Stimulated activated CD4-positive, alpha-beta T cell treated with anti-CD3 and anti-CD28 coated beads, Interleukin-15, amount 100 ng/mL, for 48 hours (primary cell): Measurements from ENCODE around the gene PRIM1.
"Not testable (repeated sequence)": the region's sequence is repeated elsewhere in the genome, so short reads cannot be mapped to it uniquely, and the experiment has no call there.

Source experiments
- DNase-seq, 2 donors: peaks; one replicate each; pipeline ENCODE4 v3.0.0-alpha.2; 2020; ENCODE audit warnings: low read depth in 2 of 2

Gene PRIM1

DNA sequence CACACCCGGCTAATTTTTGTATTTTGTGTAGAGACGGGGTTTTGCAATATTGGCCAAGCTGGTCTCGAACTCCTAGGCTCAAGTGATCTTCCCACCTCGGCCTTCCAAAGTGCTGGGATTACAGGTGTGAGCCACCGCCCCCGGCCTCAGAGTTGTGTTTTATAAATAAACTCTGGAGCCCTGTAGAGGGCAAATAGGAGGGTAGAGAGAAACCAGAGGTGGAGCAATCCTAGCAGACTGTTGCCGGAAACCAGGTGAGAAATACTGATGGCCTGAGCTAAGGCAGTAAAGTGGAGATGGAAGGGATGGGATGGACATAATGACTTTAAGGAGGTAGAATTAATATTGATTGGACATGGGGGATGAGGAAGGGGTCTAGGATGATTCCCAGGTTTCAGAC, 8.3 kb upstream of the PRIM1 start:
- DNase-seq, result no peak

DNA sequence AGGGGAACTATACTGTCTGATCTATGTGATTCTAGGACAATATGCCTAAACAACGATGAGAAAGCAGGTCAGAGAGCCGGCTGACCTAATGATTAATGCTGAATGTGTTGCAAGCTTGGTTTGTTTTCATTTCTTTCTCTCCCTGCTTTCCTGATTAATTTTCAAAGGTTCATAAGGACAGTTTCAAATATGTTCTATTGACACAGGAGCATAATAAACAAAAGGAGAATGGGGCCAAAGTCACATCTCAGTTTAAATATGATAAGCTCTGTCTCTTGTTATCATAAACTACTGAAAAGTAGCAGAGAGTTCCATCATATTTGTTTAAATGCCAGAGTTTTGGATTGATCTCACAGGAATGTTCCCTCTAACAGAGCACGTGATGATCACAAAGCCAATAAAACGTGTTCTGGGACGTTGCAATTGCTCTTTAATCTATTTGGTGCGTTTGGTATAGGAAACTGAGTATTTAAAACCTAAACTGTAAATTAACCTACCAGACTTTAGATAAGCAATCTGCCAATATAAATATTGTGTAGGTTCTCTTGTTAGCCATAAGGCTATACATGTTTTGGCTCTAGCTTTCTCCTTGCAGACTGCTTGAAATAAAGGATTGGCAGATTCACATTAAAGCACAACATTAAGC, 7.3 kb upstream of the PRIM1 start:
- DNase-seq, result no peak

DNA sequence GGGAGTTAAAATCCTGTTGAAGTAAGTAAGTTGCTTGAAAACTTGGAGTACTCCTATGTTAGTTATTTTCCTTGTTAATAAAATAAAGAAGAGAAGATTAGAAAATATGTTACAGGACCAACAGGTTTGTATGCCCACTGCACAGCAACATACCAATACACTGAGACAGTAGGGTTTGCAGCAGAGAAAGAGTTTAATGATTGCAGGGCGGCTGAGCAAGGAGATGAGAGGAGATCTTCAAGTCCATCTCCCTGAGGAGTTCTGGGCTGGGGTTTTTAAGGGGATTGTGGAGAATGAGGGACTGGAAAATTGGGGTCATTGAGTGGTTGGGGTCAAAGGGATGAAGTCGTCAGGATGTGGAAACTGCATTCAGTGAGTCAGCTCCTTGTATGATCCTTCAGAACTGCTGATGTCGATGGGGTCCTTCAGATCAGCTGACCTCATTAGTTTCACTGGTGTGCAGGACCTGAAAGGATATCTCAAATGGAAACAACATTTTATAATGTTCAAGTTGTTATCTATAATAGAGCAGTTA, 6.7 kb upstream of the PRIM1 start:
- no peak for DNase-seq

DNA sequence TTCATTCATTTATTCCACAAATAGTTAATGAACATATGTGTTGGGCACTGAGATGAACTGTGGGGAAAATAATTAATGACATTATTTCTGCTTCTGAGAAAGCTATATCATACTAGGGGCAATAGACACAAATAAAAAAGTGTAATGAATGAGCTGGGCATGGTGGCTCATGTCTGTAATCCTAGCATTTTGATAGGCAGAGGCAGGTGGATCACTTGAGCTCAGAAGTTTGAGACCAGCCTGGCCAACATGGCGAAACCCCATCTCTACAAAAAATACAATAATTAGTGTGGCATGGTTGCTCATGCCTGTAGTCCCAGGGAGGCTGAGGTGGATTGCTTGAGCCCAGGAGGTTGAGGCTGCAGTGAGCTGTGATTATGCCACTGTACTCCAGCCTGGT, 5.8 kb upstream of the PRIM1 start:
- not testable (repeated sequence) for DNase-seq

DNA sequence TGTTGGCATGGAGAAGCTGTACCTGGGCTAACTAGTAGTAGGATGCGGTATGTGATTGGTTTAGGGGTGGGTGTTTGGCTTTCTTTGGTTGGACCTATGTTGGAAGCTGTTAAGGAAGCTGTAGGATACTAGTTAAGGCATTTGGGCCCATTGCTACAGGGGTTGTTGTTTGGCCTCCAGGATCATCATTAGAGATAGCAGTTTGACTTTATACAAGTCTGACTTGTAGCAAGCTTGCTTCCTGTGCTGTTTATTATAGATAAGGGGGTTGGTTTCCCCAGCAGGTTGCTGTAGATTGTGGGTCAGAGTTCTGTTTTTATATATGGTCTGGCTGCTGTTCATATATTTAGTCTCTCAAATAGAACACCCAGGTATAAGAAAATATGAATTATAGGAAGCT, 1.4 kb upstream of the PRIM1 start:
- DNase-seq, result no peak

DNA sequence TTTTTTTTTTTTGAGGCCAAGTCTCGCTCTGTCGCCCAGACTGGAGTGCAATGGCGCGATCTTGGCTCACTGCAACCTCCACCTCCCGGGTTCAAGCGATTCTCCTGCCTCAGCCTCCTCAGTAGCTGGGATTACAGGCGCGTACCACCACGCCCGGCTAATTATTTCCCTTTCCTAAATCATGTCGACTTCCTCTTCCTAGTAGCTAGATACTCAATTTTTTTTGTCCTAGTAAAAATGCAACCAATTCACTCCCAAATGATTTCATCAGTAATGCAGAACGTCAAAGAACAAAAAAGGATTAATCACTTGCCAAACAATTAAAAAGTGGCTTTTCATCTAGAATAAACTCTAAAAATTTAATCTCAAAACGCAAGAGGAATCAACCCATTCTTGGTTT, 1.5 kb downstream of the PRIM1 start:
- not testable (repeated sequence) for DNase-seq

DNA sequence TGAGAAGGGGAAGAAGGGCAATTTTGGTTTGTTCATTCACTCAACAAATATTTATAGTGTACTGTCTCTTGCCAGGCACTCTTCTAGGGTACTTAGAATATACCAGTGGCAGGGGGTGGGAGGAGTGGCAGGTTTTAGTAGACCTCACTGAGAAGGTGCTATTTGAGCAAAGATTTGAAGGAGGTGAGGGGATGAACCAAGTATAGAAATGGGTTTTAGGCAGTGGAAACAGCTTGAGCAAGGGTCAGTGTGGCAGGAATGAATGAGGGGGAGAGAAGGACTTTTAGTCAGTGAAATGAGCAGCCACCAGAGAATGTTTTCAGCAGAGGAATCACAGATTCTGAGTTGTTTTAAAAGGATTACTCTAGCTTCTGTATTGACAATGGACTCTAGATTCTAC, 2.3 kb downstream of the PRIM1 start:
- DNase-seq, result no peak

DNA sequence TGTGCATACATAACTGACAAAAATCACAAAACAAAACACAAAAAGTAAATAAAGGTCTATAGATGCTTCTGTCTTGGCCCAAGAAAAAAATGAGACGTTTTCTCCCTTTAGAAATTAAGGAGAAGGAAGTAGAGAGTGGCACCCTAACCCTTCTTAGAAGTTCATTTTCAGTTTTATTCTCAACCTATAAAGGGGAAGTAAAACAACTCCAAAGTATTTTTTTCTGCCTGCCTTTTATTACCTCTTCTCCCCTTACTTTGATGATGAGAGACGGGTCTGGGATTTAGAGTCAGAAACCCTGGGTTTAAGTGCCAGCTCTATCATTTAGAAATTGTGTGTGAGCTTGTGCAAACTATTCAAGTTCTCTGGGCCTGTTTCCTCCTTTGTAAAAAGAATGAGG, 2.8 kb downstream of the PRIM1 start:
- DNase-seq, result no peak

DNA sequence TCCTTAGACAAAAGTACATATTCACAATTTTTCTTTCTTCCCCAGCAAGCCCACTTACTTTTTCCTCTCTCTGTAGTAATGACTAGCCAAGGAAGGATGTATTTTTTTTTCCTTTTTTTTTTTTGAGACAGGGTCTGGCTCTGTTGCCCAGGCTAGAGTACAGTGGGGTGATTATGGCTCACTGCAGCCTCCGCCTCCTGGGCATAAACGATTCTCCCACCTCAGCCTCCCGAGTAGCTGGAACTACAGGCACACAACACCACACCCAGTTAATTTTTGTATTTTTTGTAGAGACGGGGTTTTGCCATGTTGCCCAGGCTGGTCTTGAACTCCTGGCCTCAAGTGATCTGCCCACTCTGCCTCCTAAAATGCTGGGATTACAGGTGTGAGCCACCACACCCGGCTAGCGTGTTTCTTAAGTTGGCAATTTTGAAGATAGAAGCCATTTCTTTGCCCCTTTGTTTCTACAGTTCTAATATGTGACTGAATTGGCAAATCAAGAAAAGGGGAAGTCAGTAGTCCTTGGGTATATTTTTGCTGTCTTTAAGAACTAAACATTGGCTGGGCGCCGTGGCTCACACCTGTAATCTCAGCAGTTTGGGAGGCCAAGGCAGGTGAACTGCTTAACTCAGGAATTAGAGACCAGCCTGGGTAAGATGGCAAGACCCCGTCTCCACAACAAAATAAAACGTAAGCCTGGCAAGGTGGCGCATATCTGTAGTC, 23.8 kb downstream of the PRIM1 start:
- DNase-seq, result no peak

DNA sequence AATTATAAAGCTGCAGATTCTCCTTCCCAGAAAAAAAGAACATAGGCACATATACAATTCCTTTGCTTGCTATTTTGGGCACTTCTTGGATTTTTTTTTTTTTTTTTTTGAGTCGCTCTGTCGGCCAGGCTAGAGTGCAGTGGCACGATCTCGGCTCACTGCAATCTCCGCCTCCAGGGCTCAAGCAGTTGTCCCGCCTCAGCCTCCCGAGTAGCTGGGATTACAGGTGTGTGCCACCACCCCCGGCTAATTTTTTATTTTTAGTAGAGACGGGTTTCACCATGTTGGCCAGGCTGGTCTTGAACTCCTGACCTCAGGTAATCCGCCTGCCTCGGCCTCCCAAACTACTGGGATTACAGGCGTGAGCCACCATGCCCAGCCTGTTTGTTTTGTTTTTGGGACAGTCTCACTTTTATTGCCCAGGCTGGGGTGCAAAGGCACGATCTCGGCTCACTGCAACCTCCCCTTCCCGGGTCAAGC, 25.9 kb downstream of the PRIM1 start:
- not testable (repeated sequence) for DNase-seq

DNA sequence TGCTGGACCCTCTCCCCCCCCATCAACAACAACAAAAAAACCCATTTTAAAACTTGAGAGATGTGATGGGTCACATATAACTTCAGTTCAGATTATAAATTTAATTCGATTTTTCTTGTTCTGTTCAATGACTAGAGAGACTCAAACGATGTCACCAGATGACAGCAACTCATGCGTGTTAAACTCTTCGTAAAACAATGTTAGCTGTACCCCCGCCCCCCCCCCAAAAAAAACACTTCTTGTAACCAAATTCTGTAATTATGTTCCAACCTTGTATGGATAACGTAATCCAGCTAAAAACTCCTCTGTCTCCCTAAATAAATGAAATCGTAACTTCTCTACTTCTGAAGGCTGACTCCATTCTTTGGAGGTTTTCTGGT, 26.4 kb downstream of the PRIM1 start:
- no peak for DNase-seq

DNA sequence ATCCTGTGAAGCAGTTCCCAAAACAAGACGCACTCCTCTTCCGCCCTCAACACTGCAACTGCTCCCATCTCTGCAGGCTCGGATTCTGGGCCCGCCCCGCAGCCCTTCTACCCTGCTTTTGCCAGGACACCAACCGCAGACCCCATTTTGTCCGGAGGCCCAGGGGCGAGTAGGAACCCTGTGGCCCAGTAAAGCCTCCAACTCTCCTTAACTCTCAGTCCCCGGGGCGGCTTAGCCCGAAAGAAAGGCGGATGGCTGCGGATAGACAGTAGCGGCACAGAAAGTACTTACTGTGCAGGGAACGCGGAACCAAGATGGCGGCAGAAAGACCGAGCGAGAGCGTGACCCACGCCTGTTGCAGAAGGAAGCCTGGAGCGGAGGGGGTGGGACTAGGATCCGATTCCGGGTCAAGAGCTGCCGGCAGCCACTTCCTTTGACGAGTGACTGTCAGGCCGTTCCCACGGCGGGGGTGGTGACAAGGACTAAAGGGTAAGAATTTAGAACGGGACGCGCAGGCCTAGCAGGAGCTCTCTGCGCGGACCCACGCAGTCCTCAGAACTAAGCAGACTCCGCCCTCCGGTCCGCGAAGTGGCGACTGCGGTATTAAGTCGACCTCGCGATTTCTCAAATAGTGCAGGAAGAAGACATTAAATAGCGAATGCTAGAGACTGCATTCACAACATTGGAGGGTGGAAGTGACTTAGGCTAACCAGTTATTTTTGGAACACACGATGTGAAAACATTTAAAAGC, 27.0 kb downstream of the PRIM1 start, which contains the start of gene NACA:
Gene NACA, minus strand, starts transcription at position 328 of the 751 bp plus-strand sequence. CDS start 778 bp downstream, outside the sequence.
- DNase-seq, result peak; percentile 98 to 99

DNA sequence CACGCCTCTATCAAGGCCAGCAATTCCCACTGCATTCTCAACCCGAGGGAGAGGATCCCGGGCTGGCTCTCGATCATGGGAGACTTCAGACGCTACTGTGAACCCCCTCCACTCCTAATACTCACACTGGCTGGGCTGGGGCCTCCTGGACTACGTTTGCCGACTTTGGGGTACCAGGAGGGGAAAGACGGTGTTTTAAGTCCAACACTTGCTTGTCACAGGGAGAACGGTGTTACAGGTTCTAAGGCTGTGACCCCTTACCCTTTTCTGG, 27.5 kb downstream of the PRIM1 start:
- no peak for DNase-seq

DNA sequence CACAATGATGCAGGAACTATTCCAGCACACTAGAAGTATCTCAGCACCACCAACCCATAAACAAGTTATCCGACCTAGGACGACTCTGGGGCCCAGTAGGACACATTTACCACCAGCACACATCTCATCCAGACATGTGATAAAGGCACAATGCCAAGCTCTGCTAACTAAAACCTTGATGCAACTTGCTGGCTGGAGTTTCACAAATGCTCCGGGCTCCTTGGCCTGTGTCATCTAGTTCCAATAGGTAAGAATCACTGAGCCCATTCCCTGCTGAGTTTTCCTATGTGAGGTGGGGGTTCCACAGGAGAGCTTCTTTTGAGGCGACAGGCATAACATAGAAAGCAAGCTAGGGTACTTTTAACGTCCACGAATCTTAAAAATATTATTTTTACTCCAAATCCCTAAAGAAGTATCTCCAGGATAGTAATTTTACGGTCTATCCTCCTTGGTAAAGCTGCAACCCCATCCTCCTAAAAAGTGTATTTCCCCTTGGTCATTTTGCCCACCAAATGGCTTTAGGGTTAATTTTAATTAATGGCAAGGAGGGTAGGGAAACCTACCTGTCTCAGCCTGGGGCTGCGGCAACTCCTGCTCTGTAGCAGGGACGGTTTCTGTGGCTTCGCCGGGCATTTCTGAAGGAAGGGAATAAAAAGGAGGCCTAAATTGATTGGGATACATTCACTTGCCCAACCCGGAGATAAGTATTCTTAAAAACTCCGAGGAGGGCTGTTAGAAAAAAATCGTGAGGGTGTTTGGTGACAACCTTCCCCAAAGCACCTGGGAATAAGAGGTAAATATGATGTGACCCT, 28.0 kb downstream of the PRIM1 start:
- no peak for DNase-seq

DNA sequence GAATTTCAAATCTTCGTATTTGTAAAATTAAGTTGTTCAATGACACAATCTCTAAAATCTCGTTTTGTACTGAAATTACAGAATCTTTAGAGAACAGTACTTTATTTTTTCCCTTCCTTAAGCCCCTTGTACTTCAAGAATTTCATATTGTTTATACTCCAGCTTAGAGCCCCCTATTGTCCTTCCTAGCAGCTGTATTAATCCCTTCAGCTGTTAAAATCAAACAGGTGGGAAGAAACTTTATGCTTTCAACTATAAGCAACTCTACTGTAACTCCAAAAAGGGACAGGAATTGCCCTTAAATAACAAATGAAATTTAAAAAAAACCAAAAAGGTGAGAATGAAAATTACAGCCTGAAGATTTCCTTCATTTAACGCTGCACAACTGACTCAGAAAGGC, 28.8 kb downstream of the PRIM1 start:
- no peak for DNase-seq

DNA sequence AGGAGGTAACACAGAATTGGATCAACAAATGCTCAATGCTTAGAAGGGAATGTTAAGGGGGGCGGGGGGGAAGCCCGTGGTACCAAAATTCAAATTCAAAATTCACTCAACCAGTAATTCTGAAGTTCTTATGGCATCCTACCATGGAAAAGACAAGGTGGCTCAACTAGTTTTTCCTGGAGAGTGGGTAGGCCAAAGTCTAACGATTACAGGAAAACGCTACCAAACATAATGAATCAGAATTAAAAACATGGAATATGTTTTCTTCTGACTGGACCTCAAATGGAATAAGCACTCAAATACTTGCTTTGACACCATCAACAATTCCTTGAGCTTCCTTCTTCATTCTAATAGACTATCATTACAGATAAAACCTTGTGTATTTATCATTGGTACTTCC, 29.3 kb downstream of the PRIM1 start:
- DNase-seq, result no peak

DNA sequence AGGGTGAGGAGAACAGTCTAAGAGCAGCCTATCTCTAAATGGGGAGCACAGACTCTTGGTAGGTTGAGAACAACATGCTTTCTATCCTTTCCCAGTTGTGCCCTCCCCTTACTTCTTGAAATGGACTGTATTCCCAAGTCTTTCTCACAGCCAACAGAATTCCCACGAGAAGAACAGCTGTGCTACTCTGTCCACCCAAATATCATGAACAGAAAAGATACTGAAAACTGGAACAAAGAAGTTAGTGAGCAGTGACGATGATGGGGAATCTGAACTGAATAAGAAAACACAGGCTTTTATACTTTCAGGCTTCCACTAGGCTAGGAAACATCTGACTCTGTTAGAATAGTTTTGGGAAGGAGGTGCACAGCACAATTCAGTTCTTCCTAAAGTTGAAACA, 30.4 kb downstream of the PRIM1 start:
- DNase-seq, result no peak

DNA sequence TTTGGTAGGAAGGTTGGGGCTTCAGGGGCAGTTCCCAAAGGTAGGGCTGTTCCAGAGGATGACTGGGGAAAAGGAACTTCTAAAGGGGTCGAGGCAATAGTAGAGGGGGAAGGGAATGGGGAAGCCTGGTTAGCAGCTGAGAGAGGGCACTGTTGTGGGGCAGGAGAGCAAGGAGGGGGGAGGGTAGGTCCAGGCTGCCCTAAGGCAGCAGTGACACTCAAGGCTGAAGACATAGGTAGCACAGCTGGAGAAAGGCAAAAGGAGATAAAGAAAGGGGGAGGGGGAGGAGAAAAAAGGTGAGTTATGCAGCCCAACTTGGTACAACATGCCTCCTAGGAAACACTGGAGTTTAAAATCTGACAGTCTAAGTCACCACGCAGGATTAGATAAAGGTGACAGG, 30.9 kb downstream of the PRIM1 start:
- no peak for DNase-seq

DNA sequence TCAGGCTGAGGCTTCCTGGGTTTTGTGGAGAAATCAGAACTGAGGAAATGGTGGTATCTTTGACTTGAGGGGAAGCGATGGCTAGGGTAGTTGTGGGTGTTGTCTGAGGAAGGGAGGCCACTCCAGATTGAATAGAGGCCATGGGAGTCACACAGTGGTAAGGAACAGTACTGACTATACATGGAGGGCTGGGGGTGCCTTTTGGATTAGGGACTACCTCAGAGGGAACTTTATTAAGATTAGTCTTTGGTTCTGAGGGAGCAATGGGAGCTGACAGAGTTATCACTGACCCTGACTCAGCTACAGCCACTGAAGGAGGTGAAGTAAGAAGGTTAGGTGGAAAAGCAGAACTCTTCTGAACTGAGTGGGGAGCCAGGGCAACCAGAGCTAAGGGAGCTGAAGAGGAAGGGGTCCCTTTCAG, 31.4 kb downstream of the PRIM1 start:
- no peak for DNase-seq

DNA sequence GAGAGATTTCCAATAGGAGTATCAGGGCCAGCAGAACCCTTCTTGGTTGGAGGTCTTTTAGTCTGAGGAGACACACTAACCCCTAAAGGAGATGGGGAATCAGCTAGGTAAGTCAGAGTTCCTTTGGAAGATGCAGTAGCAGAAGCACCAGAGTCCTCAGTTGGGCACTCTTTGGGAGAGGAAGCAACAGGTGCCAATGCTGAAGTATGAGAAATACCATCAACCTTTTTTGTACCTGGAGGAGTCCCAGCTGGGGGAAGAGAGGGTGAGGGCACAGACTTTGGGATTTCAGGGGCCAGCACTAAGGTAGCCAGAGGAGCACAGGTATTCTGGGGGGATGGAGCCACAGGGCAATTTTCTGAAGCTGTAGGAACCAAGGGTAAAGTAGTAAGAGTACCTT, 33.1 kb downstream of the PRIM1 start:
- DNase-seq, result no peak

DNA sequence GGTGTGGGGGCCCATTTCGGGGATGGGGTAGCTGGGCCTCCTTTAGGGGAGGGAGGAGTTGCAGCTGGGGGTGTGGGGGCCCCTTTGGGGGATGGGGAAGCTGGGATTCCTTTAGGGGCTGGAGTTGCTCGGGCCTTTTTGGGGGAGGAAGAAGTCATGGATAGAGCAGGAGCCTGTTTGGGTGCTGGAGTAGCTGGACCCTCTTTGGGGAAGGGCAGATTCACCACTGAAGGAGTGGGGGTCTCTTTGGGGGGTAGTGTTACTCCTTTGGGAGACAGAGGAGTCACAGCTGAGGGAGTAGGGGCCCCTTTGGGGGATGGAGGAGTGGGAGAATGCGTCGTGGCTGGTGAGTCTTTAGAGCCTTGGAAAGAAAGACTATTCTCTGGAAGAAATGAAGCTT, 33.5 kb downstream of the PRIM1 start:
- DNase-seq, result no peak

DNA sequence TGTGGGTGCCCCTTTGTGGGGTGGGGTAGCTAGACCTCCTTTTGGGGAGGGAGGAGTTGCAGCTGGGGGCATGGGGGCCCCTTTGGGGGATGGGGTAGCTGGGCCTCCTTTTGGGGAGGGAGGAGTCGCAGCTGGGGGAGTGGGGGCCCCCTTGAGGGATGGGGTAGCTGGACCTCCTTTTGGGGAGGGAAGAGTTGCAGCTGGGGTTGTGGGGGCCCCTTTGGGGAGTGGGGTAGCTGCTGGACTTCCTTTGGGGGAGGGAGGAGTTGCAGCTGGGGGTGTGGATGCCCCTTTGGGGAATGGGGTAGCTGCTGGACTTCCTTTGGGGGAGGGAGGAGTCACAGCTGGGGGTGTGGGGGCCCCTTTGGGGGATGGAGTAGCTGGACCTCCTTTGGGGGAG, 34.0 kb downstream of the PRIM1 start:
- no peak for DNase-seq
